OCI-LY3 (cell line): ENCODE results near the gene MICU1.

Experiments used
- EZH2phosphoT487 ChIP-seq: fragments of 200-600 bp; shearing (Covaris generic); IDR thresholded peaks from 2 replicates; pipeline ENCODE4 v1.6.1; 2018; ENCODE audit warnings: antibody characterized with exemption, mixed run types, low read depth
- TF ChIP-seq, protein P1 (sequence below): fragments of 200-600, 300-600 bp; sonication (generic); IDR thresholded peaks from 2 replicates; pipeline ENCODE4 v1.5.1; 2014; ENCODE audit warnings: antibody characterized with exemption, low read length, low read depth

DNA sequence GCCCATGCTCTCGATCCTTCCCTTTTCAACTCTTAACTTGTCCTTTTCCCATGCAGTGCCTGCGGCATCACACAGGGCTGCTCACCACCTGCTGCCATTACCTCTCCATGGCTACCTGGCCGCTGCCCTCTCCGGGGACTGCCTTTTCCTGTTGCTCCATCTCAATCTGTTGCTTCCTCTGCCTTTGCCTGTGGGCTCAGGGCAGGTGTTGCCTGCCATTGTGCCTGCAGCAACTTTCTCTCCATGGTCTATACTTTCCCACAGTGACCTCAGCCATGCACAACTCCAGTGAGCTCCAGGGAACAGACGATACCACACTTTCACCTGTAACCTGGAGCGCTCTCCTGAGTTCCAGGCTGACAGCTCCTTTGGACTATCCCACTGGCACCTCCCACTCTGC is 274.4 kb downstream of the MICU1 start:
- TF ChIP-seq, protein P1, sequence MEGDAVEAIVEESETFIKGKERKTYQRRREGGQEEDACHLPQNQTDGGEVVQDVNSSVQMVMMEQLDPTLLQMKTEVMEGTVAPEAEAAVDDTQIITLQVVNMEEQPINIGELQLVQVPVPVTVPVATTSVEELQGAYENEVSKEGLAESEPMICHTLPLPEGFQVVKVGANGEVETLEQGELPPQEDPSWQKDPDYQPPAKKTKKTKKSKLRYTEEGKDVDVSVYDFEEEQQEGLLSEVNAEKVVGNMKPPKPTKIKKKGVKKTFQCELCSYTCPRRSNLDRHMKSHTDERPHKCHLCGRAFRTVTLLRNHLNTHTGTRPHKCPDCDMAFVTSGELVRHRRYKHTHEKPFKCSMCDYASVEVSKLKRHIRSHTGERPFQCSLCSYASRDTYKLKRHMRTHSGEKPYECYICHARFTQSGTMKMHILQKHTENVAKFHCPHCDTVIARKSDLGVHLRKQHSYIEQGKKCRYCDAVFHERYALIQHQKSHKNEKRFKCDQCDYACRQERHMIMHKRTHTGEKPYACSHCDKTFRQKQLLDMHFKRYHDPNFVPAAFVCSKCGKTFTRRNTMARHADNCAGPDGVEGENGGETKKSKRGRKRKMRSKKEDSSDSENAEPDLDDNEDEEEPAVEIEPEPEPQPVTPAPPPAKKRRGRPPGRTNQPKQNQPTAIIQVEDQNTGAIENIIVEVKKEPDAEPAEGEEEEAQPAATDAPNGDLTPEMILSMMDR = no peak
- TF ChIP-seq EZH2phosphoT487 = no peak
